ENCODE measurements around the gene ZNF709.
"Not testable (repeated sequence)": the region's sequence is repeated elsewhere in the genome, so short reads cannot be mapped to it uniquely, and the experiment has no call there.

The ZNF709 gene

DNA sequence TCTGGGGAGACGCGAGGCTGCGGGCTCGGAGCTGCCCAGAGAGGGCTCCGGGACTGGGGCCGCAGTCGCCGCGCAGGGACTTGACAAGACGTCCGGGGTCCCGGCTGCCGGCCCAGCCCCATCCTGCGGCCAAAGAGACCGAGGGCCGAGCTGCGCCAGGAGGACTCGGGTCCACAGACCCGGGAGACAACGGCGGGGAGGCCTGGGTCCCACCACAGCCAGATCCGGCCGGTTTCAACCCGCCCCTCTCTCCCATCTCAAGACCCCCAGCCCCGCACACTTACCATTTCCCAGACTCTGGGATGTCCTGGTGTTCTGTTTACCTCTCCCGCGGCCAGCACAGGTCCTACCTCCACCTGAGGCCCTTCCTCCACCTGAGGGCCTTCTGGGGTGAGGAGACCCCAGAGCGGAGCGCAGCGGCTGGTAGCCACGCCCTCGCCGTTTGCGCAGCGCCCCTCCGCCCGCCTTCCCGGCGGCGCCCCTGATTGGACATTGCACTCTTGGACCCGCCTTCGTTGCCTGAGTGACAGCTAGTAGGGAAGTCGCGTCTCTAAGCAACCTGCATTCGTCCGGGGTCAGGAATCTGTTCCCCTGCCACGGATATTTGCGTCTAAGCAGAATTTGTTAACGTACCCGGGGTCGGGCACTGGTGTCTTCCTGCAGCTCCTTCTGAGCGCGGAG, at the start of gene ZNF709:
TSS of gene ZNF709 (minus strand) at position 446 of the 681 bp plus-strand sequence. CDS start at position 287, 159 bp downstream.
- DNase-seq, result peak; percentile 66

DNA sequence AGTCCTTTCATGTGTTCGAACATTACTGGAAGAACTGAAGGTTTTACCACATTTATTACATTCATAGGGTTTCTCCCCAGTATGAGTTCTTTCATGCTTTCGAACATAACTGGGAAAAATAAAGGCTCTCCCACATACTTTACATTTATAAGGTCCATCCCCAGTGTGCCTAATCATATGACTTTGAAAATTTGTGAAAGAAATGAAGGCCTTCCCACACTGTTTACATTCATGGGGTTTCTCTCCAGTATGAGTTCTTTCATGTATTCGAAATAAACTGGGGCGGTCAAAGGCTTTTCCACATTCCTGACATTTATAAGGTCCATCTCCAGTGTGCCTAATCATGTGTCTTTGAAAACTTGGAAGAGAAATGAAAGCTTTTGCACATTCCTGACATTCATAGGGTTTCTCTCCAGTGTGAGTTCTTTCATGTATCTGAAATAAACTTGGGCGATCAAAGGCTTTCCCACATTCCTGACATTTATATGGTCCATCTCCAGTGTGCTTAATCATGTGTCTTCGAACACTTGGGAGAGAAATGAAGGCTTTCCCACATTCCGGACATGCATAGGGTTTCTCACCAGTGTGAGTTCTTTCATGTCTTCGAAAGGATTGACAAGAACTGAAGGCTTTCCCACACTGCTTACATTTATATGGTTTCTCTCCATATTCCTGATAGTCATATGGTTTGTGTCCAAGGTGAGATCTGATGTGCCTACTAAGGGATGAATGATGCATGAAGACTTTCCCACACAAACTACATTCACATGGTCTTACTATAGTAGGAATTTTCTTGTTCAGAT, 42.6 kb upstream of the ZNF709 start:
- no peak for DNase-seq

GRCh38 chr19:12526542-12526941, 41.9 kb upstream of the ZNF709 start:
- no peak for DNase-seq

- DNase-seq, result no peak
Measured at GRCh38 chr19:12521996-12522395, 37.4 kb upstream of the ZNF709 start.

- DNase-seq, result no peak
Measured at GRCh38 chr19:12513531-12514061, 29.0 kb upstream of the ZNF709 start.

- DNase-seq, result no peak
Measured at GRCh38 chr19:12497032-12497431, 12.4 kb upstream of the ZNF709 start.

DNA sequence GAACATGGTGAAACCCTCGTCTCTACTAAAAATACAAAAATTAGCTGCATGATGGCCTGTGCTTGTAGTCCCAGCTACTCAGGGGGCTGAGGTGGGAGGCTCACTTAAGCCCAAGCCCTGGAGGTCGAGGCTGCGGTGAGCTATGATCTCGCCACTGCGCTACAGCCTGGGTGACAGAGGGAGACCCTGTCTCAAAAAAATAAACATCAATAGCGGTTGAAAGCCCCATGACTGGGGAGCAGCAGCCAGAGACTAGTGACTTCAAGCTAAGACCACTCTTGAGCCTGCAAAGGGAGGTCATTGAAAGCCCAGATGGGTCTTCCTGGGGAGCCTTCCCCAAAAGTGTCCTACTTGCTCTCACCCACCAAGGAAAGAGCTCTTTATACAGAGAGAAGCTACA, 11.9 kb upstream of the ZNF709 start:
- no peak for DNase-seq

DNA sequence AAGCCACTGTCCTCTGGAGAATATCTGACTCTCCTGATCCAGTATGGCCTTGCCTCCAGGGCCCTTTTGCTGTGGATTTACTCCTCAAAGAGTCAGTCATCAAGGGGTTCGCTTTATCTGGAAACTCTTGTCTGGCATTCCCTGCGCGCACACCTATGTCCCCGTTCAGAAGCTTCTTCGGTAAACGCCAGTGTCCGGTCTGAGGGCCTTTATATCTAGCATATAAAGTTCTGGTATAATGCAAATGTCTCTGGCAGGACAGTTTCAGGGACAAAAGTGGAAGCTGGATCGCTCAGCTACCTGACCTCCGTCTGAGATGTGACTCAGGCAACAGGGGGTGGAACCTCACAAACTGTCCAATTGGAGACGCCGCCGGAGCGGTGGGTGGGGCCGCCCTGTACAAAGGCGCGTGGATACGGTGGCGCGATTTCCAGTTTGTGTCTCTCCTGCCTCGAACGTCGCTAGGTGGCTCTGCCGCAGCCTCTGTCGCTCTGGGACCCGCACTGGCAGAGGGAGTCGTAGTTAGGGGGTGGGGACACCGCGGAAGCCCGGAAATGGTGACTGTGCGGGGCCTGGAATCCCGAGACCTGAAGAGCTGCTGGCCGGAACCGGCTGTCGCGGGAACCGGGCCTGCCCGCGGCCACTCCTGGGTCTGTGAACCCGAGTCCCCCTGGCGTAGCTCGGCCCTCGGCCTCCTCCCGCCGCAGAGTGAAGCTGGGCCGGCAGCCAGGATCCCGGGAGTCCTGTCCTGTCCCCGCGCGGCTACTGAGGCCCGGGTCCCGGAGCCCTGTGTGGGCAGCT, 10.6 kb upstream of the ZNF709 start:
- DNase-seq, result peak; percentile 55

- no peak for DNase-seq
Measured at GRCh38 chr19:12494260-12494860, 9.7 kb upstream of the ZNF709 start.

DNA sequence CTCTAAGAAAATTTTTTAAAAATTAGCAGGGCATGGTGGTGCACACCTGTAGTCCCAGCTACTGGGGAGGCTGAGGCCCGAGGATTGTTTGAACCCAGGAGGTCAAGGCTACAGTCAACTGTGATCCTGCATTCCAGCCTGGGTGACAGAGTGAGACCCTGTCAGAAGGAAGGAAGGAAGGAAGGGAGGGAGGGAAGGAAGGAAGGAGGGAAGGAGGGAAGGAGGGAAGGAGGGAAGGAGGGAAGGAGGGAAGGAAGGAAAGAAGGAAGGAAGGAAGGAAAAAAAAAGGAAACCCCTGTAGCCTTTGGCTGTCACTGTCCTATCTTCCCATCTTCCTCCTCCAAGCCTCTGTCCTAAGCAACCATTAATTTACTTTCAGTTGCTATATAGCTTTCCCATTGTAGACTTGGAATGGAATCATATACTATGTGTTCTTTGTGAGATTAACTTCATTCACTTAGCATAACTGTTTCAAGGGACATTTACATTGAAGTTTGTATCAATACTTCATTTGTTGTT, 1.7 kb upstream of the ZNF709 start:
- not testable (repeated sequence) for DNase-seq

DNA sequence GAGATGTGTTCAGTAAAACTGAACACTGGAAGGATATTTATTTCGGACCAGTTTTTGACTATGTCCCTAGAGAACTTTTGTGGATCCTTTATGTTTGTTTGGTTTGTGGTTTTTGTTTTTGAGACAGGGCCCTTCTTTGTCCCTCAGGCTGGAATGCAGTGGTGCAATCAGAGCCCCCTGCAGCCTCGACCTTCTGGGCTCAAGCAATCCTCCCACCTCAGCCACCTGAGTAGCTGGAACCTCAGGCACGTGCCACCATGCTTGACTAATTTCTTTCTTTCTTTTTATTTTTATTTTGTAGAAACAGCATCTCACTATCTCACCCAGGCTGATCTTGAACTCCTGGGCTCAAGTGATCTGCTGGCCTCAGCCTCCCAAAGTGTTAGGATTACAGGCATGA, 955 bp upstream of the ZNF709 start:
- no peak for DNase-seq

DNA sequence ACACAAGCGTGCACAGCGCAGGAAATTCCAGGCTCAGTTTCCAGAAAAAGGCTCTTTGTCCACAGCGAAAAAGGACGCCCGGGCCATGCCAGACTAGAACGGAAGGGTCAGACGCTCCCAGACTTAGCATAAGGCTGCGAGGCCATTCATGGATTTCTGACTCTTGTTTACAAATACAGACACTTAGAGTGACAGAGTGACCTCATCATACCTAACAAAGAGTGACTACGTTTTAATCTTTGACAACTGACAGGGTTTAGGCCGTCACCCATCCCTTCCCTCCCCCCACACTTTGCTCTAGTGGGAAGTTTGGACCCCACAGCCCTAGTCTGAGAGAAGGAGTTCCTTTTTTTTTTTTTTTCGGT, 418 bp upstream of the ZNF709 start:
- DNase-seq, result no peak

DNA sequence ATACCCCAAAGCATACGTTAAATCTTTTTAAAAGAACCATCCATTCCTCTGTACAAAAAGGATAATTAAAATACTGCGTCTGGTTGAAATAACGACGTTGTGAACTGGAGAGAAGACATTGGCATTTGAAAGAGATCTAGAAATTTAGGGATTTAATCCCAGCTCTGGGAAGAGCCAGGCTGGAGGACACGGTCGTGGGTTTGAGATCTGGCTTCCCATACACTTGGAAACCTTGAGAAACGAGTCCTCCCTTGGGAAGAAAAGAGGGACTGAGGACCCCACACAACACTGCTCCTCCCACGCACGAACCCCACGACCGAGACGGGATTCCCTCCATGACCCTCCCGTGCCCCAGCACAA, 625 bp downstream of the ZNF709 start:
- DNase-seq, result no peak

- DNase-seq, result no peak
Measured at GRCh38 chr19:12482509-12482886, 2.1 kb downstream of the ZNF709 start.

- no peak for DNase-seq
Measured at GRCh38 chr19:12481781-12482508, 2.7 kb downstream of the ZNF709 start.

DNA sequence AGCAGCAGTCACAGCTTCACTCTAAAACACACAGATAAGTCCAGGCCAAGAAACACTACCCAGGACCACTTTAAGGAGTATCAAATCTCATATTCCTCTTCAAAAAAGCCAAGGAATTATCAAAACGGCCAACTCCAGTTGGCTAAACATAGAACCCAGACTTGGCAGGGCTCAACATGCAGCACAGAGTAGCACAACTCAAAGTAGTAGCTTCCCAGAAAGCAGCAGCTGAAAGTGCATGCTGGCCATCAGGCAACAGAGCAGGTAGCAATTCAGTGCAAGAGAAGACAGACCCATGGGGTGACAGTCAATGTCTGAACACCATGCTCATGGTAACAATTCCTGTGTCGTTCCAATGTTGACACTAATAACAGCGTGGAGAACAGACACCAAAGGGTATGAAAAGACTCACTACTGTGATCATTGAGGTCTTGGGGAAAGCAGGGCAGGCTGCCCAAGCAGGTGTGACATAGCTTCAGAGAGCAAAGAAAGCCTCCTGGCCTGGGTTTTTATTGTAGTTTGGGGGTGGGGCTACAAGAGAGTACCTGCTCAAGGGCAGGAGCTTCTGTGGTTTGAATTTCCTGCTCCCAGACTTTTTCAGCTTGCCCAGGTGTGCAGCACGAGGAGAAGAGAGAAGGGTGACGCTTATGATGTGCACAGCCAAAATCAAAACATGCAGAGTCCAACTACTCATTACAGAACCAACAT, 6.2 kb downstream of the ZNF709 start:
- DNase-seq, result no peak

GRCh38 chr19:12467651-12468050, 17.0 kb downstream of the ZNF709 start:
- not testable (repeated sequence) for DNase-seq

GRCh38 chr19:12465211-12465610, 19.4 kb downstream of the ZNF709 start:
- DNase-seq, result no peak

GRCh38 chr19:12464769-12465168, 19.8 kb downstream of the ZNF709 start:
- no peak for DNase-seq

GRCh38 chr19:12464139-12464538, 20.5 kb downstream of the ZNF709 start:
- not testable (repeated sequence) for DNase-seq

GRCh38 chr19:12453495-12453894, 31.1 kb downstream of the ZNF709 start:
- no peak for DNase-seq
